HG03108 (cell line): ENCODE results near the gene PRR14.

Source experiments
- ATAC-seq: cut with Tn5 transposase; IDR thresholded peaks from one replicate; pipeline ENCODE4 v1.9.1; 2021; ENCODE audit warnings: moderate library complexity; ENCODE audit not compliant: unreplicated experiment

Gene PRR14

DNA sequence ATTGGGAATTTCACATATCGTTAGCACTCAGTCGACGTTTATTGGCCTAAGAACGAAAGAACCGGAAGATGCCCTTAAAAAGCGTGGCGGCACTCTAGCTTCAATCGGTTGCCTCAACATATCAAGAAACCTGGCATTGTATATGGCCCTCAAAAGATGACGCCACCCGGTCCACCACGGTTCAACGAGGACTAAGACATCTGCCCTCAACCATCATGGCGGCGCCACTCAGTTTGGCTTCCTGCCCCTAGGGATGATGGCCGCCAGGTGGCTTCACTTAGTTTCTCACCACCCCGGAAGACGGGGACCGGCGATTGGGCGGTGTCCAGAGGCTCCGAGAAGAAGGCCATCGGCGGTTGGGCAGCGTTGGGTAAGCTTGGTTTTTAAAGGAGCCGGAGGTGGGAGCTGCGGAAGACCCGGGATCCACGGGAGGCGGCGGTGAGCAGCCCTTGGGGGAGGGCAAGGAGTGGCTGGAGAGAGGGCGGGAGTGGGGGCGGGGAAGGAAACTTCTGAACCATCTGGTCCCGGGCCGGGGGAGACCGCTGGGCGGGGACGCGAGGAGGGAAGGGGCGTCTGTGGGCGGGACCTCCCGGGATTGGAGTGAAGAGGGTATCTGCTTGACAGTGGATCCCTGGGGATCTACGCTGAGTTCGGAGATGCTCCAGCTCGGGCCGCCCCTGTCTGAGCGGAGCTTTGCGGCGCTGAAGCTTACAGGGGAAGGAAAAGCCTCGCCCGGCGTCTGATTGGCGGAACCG is at the start of gene PRR14:
Gene PRR14, plus strand, starts transcription at position 592 of the 755 bp plus-strand sequence. CDS start 686 bp downstream, outside the sequence.
- ATAC-seq: peak; percentile 71

DNA sequence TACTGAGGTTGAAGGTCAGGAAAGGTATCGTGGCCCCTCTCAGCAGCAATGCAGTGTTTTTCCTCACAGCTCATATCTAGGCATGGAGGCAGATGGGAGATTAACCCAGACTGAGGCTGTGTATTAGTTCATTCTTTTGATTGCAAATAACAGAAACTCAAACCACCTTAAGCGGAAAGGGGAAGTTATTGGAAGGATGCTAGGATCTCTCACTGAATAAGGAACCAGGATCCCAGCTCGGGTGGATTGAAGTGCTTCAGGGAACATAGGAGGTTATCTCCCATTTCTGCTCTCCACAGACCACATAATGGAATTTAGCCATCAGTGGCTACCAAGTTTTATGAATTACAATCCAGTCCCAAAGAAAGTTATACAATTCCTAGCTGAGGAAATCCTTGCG is 48.8 kb upstream of the PRR14 start:
- ATAC-seq: no peak

DNA sequence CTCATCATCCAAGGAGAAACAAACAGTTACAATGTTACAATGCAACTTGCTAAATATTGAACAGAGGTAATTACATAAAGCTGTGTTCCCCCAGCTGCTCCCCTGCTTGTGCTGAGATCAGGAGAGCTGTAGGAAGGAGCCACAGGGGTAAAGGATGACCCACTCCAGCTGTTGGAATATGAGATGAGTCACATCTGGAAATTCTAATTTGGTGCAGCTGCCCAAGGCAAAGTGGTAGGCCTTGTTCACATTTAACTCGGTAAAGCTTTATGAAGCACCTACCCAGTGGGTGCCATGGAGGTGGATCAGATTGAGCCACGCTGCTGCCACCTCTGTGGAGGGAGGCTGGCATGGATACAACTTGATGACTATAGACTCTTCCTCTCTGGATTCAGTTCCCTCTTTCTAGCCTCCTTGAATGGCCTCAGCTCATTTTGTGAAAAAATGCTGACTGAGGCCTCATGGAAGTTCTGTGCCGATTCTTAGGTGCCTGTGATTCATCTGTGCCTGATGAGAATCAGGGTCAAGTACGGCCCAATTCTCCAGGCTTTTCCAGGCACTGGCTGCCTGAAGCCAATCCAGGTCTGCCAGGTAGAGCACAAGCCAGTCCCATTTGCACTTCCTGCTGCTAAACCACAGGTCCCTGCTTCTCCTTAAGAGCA is 48.0 kb upstream of the PRR14 start:
- ATAC-seq: no peak

DNA sequence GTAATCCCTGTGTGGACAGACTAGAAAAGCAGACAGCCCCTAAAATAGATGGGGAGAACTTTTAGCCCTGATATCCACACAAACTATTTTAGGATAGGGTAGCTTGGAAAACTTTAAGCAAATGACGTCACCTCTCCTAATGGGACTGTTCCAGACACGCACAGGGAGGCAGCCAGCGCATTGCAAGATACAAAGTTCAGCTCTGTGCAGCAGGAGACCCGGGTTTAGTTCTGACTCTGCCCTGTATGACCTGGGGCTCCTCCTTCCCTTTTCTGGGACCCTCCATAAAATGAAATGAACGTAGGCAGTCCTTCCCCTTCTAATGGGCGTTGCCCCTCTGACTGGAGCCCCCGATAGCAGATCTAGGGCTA is 46.8 kb upstream of the PRR14 start:
- ATAC-seq: no peak

DNA sequence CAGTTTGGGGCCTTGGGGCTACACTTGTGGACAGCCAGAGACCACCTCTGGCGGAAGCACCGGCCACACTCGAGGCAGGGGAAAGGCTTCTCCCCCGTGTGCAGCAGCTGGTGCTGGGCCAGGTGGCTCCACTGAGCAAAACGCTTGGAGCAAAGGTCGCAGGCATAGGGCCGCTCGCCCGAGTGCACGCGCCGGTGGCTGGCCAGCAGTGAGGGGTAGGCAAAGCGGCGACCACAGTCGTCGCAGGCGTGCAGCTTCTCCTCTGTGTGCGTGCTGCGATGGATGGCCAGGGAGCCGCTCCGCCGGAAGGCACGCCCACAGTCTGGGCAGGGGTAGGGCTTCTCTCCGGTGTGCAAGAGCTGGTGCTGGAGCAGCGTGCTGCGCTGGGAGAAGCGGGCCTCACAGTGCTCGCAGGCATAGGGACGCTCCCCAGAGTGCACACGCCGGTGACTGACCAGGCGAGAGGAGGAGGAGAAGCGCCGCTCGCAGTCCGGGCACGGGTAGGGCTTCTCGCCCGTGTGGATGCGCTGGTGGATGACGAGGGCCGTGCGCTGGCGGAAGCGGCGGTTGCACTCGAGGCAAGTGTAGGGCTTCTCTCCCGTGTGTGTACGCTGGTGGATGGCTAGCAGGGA is 46.3 kb upstream of the PRR14 start:
- no peak for ATAC-seq

DNA sequence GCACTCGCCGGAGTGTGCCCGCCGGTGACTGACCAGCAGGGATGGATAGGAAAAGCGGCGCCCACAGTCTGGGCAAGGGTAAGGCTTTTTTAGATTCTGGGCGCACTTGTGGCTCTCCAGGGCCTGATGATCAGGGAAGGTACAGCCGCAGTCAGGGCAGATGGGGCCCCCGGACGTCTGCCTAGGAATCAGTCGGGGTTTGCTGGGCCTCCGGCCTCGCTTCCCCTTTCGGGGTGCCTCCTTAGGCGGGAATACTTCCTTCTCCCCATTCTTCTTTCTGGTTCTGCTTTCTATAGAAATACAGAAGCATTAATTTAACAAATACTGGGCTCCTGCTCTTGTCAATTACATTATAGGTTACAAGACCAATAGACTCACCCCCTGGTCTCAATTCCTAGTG is 45.6 kb upstream of the PRR14 start:
- ATAC-seq: no peak

DNA sequence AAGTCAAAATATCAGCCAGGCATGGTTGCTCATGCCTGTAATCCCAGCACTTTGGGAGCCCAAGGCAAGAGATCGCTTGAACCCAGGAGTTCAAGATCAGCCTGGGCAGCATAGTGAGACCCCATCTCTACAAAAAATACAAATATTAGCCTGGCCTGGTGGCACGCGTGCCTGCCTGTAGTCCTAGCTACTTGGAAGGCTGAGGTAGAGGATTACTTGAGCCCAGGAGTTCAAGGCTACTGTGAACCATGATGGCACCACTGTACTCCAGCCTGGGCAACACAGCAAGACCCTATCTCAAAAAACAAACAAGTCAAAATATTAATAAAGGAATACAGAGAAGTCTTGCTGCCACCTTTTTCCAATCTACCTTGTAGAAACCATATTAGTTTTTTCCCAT is 44.8 kb upstream of the PRR14 start:
- ATAC-seq: no peak

DNA sequence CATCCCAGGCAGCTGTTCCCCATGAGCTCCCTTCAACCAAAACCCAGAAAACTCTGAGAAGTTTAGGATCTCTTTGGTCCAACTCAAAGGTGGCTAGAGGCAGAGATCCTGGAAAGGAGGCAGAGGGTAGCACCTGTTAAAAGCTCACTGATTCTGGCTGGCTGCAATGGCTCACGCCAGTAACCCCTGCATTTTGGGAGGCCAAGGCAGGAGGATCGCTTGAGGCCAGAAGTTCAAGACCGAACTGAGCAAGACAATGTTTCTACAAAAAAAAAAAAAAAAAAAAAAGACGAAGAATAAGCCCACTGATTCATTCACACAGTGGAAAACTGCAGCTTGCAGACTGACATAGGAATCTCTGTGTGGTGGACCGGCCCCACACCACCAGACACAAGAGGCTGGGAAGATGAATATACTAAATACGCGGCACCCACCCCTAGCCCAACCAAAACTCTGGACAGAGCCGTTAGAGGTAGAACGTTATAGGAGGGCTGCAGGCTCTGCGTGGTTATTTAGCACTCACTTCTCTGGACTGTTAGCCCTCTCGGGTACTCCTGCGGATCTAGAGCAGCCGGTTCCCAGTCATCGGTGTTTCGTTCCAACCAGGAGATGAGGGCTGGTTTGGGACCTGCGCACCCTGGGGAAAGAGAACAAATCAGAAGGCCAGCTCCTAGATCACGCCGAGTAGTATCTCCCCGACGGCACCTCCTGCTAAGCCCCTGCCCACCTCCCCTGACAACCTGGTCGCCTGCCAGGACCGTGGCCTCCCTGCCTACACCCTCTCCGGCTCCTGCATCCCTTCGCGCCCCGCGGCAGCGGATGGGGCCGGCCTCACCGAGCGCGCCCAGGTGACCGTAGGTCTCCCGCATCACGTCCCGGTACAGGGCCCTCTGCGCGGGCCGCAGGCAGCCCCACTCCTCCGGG is 41.5 kb upstream of the PRR14 start:
- peak; percentile 37 for ATAC-seq

DNA sequence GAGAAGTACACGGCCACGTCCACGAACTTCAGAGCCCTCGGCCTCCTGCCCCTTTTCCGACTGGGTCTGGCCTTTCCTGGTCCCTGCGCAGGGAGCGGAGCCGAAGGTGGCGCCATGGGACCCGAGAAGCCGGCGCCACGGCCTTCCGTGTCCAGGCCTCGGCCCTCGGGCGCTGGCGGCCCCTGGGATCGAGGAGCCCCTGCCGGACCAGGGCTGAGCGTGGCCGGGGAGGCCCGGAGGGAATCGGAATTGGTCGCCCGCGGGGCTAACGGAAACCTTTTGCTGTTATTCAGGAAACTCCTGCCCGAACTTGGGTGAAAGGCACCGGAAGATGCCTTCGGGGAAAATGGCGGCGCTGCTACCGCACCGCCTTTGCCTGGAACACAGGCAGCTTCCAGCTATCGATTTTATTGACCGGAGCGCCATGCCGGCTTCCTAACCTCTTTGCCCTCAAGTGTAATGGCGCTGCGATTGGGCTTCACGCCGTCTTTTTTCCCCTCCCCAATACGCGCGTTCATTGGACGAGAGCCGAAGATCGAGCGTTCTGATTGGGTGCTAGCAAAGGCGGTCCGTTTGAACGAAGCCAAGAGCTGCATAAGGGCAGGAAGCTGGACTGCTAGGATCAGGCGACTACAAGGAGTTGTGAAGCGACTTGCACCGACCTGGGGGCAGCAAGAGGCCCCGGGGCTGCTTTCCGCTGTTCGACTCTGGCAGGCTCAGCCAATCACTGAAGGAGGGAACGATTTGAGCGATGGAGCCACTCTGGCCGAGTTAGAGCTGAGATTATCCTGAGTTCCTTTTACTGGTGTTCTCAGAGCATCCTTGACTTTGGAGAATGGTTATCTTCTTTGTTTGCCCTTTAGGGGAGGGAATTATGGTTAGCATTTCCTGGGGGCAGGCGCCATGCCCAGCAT is 40.6 kb upstream of the PRR14 start, which contains the start of gene ZNF689:
Gene ZNF689, minus strand, starts transcription at position 464 of the 914 bp plus-strand sequence. Its CDS starts 348 bp downstream, at position 116.
- ATAC-seq: peak; percentile 76

DNA sequence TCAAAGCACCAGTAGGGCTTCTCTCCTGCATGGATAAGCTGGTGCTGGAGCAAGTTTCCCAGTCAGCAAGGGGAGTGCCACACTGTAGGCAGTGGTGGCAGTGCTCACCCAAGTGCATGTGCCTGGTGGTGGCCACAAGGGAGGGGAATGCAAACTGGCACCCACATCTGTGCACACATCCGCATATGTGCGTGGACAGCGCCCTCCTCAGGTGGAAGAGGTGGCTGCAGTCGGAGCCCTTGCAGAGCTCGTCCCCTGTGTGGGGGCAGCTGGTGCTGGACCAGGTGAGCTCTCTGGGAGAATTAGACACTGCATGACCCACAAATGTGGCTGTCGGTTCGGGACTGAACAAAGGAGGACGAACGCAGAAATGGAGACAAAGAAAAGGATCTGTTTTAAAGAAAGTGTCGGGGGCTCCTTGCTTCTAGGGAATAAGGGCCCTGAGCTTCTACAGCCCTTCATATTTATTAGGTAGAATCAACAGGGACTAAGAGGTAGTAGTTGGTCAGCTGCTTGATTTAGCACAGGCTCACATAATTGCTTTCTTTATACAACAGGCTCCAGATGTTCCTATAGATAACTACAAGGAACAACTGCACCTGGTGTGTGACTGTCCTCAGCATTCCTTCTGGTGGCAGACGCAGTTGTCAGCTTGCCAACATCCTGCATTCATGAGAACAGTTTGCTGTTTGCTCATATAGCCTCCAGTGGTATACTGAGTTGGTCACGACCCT is 35.2 kb upstream of the PRR14 start:
- ATAC-seq: no peak

DNA sequence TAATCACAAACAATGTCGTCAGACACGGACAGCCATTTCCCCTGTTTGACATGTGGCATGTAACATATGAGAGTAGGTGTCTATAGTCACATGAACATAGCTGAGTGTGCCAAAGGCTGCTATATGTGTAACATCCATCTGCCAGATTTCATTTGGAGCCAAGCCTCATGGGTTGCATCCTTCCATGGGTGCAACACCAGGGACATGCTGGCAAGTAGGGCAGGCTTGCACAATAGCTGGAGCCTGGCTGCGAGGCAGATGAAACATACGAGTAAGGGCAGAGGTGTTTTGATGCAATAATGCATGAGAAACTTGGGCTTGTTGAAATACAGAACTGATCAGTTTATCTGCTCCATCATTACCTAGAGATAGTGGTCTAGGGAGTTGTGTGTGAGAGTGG is 31.6 kb upstream of the PRR14 start:
- ATAC-seq: no peak

DNA sequence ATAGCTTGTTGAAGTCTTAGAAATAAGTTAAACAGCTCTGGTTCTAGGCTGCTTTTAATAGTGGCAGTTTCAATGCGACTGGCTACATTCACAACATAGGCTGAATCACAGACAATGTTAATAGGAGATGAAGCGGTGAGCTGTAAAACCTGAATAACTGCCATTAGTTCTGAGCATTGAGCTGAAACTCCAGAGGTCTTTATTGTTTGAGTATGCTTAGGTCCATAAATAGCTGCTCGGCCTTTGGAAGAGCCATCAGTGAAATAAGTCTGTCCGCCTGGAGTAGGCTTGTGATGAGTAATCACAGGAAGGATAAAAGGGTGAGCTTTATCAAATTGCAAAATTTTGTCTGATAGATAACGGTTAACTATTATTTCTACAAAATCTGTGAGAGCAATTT is 31.1 kb upstream of the PRR14 start:
- no peak for ATAC-seq

DNA sequence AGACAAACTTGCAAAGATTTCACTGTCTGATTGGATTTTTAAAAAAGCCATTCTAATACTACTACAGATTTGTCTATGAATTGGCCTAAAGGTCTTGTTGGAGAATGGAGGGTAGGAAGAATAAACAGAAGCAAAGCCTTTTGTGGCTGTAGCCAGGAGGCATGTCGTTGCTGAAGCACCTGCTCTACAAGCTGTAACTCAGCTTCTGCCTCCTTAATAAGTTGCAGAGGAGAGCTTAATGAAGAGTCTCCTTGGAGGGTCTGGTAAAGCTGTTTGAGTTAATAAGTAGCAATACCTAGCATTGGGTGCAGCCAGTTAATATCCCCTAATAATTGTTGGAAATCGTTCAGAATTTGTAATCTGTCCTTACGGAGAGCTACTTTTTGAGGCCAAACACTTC is 30.6 kb upstream of the PRR14 start:
- ATAC-seq: no peak

DNA sequence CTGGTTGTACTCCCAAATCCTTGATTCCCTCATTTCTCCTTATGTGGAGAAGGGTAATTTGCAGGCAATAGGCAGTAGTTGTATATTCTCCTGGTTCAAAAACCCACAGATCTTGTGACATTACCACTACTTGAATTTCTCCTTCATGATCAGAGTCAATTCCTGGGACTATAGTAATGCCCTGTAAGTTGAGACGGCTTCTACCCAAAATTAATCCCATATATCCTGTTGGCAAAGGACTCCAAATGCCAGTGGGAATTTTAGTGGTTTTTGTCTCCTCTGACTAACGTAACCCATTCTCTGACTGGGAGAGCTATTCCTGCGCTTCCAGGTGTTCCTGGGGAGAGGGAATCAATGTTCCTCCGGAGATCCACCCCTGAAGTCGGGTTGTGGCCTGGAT is 29.0 kb upstream of the PRR14 start:
- no peak for ATAC-seq

DNA sequence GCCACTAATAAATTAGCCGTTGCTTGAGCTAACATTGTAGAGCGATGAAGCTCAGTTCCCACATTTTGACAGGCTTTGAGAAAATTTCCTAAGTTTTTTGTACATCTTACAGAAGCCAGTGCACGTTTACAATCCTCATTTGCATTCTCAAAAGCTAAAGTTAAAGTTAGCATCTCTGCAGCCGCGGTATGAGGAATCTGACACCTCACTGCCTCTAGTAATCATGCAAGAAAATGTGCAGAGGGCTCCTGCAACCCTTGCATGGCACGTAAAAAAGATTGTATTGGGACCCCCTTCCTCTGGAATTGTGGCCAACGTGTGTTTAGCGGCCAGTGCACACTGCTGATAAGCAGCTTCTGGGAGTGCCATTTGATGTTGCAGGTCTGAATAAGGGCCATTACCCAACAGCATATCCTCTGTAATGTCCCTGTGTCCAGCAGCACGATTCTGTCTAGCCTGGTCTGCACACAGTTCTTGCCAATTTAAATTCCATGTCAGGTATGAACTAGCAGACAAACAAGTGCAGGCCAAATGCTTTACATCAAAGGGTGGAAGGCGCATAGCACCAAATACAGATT is 28.2 kb upstream of the PRR14 start:
- ATAC-seq: no peak

DNA sequence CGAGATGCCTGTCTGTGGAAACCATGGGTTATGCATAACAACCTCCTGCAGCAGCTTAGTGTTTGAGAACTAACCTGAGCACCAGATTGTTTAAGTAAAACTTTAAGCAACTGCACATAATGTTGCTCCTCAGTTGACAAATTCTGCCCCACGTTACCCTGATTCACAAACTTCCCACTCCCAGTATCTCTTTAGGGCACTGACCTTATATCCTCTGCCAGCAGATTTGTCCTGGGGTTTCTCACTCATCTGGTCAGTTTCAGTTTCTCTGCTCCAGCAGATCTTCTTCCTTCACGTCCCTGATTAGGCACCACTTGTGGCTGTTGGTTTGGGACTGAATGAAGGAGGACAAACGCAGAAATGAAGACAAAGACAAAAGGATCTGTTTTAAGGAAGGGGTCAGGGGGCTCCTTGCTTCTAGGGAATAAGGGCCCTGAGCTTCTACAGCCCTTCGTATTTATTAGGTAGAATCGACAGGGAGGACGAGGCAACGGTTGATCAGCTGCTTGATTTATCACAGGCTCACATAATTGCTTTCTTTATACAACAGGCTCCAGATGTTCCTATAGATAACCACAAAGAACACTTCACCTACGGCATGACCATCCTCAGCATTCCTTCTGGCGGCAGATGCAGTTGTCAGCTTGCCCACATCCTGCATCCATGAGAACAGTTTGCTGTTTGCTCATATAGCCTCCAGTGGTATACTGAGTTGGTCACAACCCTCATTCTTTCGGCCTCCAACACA is 27.1 kb upstream of the PRR14 start:
- ATAC-seq: no peak

DNA sequence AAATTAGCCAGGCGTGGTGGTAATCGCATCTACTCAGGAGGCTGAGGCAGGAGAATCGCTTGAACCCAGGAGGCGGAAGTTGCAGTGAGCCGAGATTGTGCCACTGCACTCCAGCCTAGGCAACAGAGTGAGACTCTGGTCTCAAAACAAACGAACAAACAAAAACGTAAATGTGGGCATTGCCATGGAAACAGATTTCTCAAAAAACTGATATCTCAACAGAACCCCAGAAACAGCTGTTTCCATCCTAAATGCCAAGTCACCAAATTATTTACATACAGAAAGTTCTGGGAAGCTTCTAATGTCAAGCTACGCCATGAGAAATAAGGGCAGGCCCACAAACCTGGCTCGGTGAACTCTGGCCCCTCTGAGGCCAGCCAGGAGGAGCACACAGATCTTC is 24.5 kb upstream of the PRR14 start:
- no peak for ATAC-seq
